ENCODE results near the gene C10orf90.

The C10orf90 gene

GRCh38 chr10:126476246-126476645 is 194.2 kb downstream of the C10orf90 start:
- no peaks in the 10 kb centered on the region for H3K9me3 ChIP-seq (ENCODE audit: control insufficient read depth, insufficient read depth, low read depth, low read length)
- no peak for TF ChIP-seq ZNF292 (tag by site-specific recombination; IDR thresholded peaks at IDR 0.05; ENCODE audit: borderline replicate concordance, low read depth)
- TF ChIP-seq ZNF529 (tag by site-specific recombination; IDR thresholded peaks at IDR 0.05; ENCODE audit: insufficient replicate concordance): no peak
- no peak for TF ChIP-seq ZNF140 (tag by site-specific recombination; IDR thresholded peaks at IDR 0.05)
- no peak for TF ChIP-seq ZNF629 (tag by site-specific recombination; IDR thresholded peaks at IDR 0.05)
- TF ChIP-seq ZNF561 (tag by site-specific recombination; IDR thresholded peaks at IDR 0.05; ENCODE audit: borderline replicate concordance): no peak
- TF ChIP-seq ZEB2 (tag by site-specific recombination; IDR thresholded peaks at IDR 0.05): no peak
- TF ChIP-seq ZNF518A (tag by site-specific recombination; conservative IDR thresholded peaks at IDR 0.05; ENCODE audit: low read depth): no peak
- no peak overlapping the region for H3K27ac ChIP-seq (ENCODE audit: extremely low read depth, low read depth, low read length)
- POLR2A ChIA-PET: no interaction called here
- no peaks in the 10 kb centered on the region for H3K4me1 ChIP-seq (ENCODE audit: control insufficient read depth, insufficient read depth, low read length)
- no peaks in the 10 kb centered on the region for H3K36me3 ChIP-seq (ENCODE audit: control insufficient read depth in 2 of 2, insufficient read depth in 1 of 2, low read length in 2 of 2)
- CTCF ChIA-PET: no interaction called here
- no peak overlapping the region for H3K4me3 ChIP-seq (ENCODE audit: low read depth, low read length)

- H3K36me3 ChIP-seq (ENCODE audit: control insufficient read depth in 2 of 2, insufficient read depth in 1 of 2, low read length in 2 of 2): no peaks in the 10 kb centered on the region
- H3K4me1 ChIP-seq (ENCODE audit: control insufficient read depth, insufficient read depth, low read length): no peaks in the 10 kb centered on the region
- CTCF ChIA-PET: interaction anchor here (0.6 kb wide), 1 partner anchor 196 kb away, joined by 4 read pairs; no protein-coding TSS in a partner anchor
- POLR2A ChIA-PET: no interaction called here
- no peaks in the 10 kb centered on the region for H3K9me3 ChIP-seq (ENCODE audit: control insufficient read depth, insufficient read depth, low read depth, low read length)
- TF ChIP-seq HOXD13 (CRISPR knock-in tag; IDR thresholded peaks at IDR 0.05; ENCODE audit: borderline replicate concordance) (no peak), ZNF394 (tag by site-specific recombination; IDR thresholded peaks at IDR 0.05; ENCODE audit: borderline replicate concordance) (no peak), YY1 (tag by site-specific recombination; IDR thresholded peaks at IDR 0.05) (no peak), REST (tag by site-specific recombination; IDR thresholded peaks at IDR 0.05) (no peak), ZNF548 (tag by site-specific recombination; IDR thresholded peaks at IDR 0.05) (no peak), ZIC2 (tag by site-specific recombination; IDR thresholded peaks at IDR 0.05) (no peak), ZNF148 (tag by site-specific recombination; IDR thresholded peaks at IDR 0.05; ENCODE audit: borderline replicate concordance) (no peak), ZNF660 (tag by site-specific recombination; IDR thresholded peaks at IDR 0.05) (no peak)
- no peak overlapping the region for H3K4me3 ChIP-seq (ENCODE audit: low read depth, low read length)
- H3K27ac ChIP-seq (ENCODE audit: extremely low read depth, low read depth, low read length): no peak overlapping the region
Observed at GRCh38 chr10:126475074-126475691, 195.3 kb downstream of the C10orf90 start.

All from HEK293 (cell line).